ENCODE measurements around the gene FGFR3.

- TF ChIP-seq CTCF (IDR thresholded peaks at IDR 0.05) = no peak
- TF ChIP-seq POLR2A (IDR thresholded peaks at IDR 0.05) = no peak
Measured at GRCh38 chr4:1770245-1770644, 22.8 kb upstream of the FGFR3 start.

All from heart left ventricle (tissue), 13 donors.